ENCODE results near the gene NRIP1.

NRIP1 gene

DNA sequence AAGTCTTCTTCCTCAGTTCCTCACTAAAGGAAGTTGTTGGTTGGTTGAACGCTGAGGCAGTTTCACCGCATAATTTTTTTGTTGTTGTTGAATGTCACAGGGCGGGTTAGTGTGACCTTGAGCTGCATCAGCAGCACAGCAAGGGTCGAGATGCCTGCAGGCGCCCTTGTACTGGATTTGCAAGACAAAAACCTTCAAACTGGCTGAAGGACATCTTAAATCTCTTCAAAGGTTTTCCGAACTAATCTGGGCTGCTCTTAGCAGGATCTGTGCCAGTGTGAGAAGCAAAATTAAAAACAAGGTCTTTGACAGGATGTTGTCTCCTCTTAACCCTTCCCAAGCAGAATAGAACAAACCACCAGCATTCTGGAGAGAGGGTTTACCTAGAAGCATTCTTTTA is 59.4 kb downstream of the NRIP1 start:
- peak; percentile 45 for DNase-seq (ENCODE audit: low spot score)

DNA sequence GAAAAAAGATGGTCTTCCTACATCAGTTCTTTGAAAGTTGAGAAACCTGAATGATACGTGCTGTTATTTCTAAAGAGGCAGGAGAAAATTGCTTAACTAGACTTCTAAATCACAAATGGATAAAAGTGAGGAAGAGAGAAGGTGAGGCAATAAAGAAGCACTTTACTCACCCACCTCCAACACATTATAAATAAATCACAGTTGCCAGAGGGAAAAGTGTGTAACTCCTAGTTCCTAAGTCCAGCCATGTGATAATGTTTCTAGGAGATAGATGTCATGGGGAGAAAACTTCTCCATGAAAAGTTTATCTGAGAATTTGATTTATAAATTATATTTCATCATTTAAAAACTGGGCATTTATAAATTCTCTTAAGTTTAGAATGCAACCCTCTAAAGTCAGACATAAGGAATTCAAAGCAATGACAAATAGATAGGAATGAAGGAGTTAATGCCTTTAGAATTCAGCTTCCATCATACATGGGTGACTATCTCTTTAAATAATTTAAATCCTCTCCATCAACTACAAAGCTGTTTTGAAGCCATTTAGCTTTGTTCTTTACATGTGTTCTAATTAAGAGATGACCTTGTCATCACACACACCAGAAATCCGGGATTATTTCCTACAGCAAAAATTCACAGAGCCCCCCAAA is 60.0 kb downstream of the NRIP1 start:
- DNase-seq (ENCODE audit: low spot score): no peak

GRCh38 chr21:15003463-15004135 is 61.2 kb downstream of the NRIP1 start:
- no peak for DNase-seq (ENCODE audit: low spot score)

GRCh38 chr21:15001857-15002606 is 62.8 kb downstream of the NRIP1 start:
- no peak for DNase-seq (ENCODE audit: low spot score)

DNA sequence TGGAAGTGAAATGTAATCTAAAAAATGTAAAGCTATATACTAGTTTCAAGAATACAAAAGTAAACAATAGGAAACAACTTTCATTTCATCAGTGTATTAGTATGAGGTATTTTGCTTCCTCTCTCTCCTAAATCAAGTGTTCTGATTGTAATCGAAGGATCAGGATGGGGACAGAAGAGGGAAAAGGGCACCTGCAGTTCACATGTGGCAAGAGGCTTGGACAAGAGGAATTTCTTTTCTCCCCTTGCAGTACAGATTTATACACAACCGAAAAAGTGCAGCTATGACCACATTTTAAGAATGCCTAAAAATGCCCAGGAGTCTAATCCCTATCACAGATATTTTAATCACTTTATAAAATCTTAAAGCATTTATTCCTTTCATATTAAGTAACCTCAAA is 63.7 kb downstream of the NRIP1 start:
- no peak for DNase-seq (ENCODE audit: low spot score)

- DNase-seq (ENCODE audit: low spot score): no peak
Observed at GRCh38 chr21:15000081-15000480, 64.7 kb downstream of the NRIP1 start.

DNA sequence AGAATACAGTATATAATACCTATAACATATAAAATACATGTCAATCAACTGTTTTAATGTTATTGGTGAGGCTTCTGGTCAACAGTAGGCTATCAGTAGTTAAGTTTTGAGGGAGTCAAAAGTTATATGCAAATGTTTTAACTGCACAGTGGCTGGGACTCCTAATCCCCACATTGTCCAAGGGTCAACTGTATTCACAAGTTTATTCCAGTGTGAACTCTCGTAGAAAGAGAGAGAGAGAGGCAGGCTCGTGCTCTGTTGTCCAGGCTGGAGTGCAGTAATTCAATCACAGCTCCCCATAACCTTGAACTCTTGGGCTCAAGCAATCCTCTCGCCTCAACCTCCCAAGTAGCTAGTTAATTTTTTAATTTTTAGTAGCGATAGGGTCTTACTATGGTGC is 66.0 kb downstream of the NRIP1 start:
- DNase-seq (ENCODE audit: low spot score): no peak

- DNase-seq (ENCODE audit: low spot score): no peak
Observed at GRCh38 chr21:14998336-14998735, 66.5 kb downstream of the NRIP1 start.

GRCh38 chr21:14995695-14996490 is 68.9 kb downstream of the NRIP1 start:
- DNase-seq (ENCODE audit: low spot score): no peak

GRCh38 chr21:14995226-14995625 is 69.6 kb downstream of the NRIP1 start:
- DNase-seq (ENCODE audit: low spot score): no peak

DNA sequence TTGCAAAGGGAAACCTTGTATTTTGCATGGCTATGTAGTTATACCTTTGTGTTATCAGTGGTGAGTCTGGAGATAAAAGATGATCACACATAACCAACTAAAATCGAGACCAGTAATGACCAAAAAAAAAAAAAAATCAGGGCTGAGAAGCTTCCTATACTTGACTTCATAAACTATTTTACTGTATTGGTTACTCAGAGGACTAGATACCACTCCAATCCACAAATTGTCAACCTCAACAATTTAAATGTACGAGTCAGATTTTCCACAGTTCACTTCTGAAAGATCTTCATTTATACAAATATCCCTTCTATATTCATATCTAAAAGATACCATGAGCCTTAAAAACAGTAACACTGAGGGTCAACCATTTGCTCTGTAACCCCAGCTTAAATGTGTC is 71.7 kb downstream of the NRIP1 start:
- DNase-seq (ENCODE audit: low spot score): no peak

DNA sequence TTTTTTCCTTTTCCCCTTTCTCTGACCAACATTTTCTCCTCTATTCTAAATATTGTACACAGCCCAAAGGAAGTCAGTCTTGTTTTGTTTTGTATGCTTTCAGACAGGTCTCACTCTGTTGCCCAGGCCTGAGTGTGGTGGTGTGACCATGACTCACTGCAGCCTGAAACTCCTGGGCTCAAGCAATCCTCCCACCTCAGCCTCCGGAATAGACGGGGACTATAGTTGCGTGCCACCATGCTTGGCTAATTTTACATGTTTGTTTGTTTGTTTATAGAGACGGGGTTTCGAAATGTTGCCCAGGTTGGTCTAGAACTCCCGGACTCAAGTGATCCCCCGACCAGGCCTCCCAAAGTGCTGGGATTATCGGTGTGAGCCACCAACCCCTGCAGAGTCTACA is 72.8 kb downstream of the NRIP1 start:
- no peak for DNase-seq (ENCODE audit: low spot score)

- no peak for DNase-seq (ENCODE audit: low spot score)
Observed at GRCh38 chr21:14989359-14989758, 75.4 kb downstream of the NRIP1 start.

GRCh38 chr21:14988760-14989159 is 76.0 kb downstream of the NRIP1 start:
- DNase-seq (ENCODE audit: low spot score): no peak

DNA sequence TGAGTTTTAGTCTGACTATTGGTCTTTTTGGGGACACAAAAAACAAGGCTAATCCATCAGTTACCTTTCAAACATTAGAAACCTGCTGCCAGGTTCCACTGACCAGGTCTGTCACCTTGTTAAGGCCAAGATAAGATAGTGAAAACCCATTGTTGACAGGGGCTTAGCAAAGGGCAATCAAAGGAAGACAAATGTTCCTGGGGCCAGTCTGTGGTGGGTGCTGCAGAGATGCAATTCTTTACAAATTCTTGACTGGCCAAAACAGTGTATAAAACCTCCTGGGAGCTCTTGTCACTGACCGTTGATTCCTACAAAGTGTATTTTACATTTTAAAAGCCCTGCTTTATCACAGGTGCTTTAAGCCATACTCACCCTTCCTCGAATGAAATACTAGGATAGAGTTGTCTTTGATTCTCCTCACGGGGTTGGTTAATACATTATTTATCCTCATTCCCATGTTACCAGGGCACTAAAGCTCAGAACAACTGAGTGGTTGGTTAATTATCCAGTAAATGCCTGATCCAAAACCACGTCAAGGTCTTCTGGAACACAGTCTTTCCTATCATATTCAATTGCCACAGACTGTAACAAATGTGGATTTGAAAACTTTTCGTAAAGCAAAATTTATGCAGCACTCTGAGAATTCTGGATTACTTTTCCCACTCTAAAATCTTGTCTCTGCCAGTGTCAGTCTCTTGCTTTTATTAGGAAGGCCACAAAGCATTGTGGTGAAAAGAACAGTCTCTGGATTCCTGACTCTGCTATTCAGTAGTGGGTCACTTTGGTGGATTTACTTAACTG is 77.2 kb downstream of the NRIP1 start:
- no peak for DNase-seq (ENCODE audit: low spot score)

DNA sequence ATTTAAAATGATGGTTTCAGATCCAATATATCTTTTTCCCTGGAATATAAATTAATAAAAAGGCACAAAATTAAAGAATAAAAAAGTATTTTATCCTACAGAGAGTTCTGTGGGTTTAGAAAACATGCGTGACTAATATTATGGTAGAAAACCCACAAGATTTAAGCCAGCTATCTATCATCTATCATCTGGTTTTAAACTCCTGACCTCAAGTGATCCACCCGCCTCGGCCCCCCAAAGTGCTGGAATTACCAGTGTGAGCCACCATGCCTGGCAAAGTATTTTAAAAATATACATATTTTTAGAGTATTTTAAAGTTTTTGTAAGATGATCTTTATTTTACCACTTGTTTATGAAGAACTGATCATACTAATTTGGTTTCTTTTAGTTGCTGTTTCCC is 79.5 kb downstream of the NRIP1 start:
- DNase-seq (ENCODE audit: low spot score): no peak

DNA sequence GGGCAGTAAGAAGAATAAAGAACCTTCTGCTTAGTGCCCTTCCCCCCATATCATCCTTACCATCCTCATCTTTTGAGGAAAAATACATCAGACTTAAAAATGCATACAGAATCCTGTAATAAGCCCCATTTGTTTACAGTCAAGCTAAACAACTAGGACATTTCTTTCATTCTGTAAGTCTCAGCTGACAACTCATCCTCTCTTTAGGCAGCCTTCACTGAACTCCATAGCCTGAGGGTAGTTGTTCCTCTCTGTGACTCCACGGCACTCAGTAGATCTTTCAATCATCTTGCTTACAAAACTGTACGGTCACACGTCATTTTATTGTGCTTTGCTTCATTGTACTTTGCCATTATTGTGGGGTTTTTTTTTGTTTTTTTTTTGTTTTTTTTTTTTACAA is 82.5 kb downstream of the NRIP1 start:
- no peak for DNase-seq (ENCODE audit: low spot score)

DNA sequence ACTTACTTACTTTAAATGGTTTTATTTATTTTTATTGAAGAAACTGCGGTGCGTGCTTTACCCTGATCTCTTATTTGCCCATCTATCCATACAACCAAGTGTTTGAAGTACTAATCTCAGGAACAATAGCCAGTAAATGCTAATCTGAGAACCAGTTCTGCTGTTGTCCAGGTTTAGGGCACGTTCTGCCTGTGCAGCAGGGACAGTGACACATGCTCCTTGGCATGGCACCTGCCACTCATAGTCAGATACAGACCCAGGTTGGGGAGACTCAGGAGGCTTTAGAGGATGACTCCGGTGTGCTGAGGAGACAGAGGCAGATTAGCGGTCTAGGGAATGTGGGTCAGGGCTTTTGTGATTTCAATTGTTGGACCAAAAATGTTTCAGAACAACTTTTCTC is 83.6 kb downstream of the NRIP1 start:
- no peak for DNase-seq (ENCODE audit: low spot score)

- no peak for DNase-seq (ENCODE audit: low spot score)
Observed at GRCh38 chr21:14979264-14979663, 85.5 kb downstream of the NRIP1 start.

DNA sequence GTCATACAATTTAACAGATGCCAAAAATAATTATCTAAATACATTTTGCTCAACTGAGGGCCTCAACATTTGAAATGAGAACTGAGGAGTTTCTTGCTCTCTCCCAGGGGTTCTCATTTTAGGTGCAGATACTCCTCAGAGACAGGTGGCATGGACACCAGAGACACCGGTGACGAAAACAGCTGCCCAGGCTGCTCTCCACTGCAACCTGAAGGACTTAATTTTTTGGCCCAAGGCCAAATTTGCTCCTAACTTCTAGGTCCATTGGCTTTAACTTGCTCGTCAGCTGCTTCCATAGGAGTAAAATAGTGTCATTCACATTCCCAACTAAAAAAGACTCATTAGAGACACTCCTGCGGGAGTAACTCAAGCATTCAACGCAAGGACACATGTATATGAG is 87.0 kb downstream of the NRIP1 start:
- DNase-seq (ENCODE audit: low spot score): no peak

DNA sequence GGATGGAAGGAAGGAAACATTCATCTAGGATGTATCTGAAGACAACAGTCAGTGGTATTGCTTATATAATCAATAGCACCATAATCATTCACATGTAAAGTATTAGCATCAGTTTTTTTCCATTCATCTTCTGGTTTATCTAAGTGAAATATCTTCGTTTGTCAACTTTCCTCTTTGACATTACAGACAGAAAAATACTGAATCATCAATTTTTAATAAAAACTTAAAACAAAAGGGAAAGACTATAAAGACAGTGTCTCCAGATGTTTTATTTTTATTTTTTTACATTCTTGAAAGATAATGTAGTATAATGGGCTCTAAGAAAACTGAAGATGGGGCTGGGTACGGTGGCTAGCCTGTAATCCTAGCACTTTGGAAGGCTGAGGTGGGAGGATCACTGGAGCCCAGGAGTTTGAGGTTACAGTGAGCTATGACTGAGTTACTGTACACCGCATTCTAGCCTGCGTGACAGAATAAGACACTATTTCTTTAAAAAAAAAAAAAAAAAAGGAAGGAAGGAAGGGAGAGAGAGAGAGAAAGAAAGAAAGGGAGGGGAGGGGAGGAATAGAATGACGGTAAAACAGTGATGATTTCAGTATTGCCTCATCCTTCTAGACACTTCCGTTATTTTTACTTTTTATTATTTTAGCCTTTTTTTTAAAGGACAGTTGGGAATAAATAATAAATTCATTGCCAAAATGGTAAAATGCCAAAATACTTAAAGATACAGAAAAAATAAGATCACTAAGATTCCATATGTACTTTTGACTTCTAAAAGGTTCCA is 89.5 kb downstream of the NRIP1 start:
- no peak for DNase-seq (ENCODE audit: low spot score)

Data from pons (tissue), 1 donor.